ELF-1 (cell line): ENCODE results near the gene SDK1.
"Not testable (repeated sequence)": the region's sequence is repeated elsewhere in the genome, so short reads cannot be mapped to it uniquely, and the experiment has no call there.

Experiments used
- DNase-seq: peaks from one replicate; pipeline ENCODE4 v3.0.0-alpha.2; 2016; ENCODE audit warnings: low read depth, low spot score

The SDK1 gene

DNA sequence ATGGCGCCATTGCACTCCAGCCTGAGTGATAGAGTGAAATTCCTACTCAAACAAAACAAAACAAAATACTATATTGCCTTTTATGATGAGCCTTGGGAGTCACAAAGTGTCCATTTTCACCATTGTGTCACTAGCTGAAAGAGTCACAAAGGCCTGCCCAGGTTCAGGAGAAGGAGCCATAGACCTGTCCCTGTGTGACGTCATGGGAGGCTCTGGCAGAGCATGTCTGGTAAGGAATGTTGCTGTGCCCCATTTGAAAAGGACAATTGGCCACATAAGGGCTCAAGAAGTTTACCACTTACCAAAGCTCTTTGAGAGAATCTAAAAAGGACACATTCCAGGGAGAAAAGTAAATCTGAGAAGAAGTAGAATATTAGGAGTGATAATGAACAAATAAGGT lies 367.7 kb downstream of the SDK1 start:
- DNase-seq: no peak

GRCh38 chr7:3670898-3671297 lies 369.8 kb downstream of the SDK1 start:
- no peak for DNase-seq

DNA sequence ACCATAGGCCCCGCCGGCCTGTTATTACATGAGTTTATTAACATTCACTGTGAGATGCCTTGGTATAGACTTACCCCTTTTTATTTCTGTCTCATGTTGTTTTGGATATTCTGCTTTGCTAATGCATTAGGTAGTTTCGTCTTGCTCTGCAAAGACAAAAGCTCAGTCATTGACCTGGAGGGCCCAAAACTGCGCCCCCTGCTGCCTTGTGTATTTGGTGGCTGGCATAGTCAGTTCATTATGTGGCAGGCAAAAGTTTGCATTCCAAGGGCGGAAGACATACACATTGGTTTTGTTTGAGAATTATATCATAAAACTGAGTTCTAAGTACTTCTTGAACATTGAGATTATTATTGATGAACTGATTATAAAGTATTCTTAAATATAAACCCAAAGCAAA lies 372.5 kb downstream of the SDK1 start:
- peak; percentile 54 for DNase-seq

DNA sequence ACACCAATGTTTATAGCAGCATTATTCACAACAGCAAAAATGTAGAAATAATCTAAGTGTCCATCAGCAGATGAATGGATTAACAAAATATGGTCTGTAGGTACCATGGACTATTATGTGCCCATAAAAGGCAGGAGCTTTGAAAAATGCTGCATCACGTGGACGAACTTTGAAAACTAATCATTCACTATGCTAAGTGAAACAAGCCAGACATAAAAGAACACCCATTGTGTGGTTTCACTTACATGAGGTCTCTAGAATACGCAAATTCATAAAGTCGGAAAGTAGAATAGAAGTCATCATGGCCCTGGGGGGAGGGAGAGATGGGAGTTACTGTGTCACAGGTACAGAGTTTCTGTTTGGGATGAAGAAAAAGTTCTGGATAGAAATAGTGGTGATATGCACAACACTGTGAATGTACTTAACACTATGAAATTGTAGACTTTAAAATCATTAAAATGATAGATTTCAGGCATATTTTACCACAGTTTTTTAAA lies 377.3 kb downstream of the SDK1 start:
- DNase-seq: no peak

GRCh38 chr7:3682028-3682710 lies 381.1 kb downstream of the SDK1 start:
- no peak for DNase-seq

- peak; percentile 13 for DNase-seq
Measured at GRCh38 chr7:3683546-3684539, 382.8 kb downstream of the SDK1 start.

DNA sequence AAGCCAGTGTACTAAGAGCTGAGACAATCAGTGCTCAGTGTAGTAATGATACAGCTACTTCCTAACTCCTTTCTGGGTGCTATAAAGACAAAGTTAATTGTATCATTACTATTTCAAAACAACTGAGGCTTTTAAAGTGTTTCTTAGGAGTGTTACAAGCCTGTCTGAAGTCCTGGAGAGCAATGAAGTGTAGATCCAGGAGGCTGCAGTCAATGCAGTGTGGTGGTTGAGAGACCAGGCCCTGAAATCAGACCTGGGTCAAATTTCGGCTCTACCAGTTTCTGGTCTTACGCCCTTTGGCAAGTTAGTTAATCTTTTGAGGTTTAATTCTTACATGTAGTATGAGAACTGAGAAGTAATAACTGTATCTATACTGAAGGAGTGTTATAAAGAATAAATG lies 387.0 kb downstream of the SDK1 start:
- DNase-seq: no peak

DNA sequence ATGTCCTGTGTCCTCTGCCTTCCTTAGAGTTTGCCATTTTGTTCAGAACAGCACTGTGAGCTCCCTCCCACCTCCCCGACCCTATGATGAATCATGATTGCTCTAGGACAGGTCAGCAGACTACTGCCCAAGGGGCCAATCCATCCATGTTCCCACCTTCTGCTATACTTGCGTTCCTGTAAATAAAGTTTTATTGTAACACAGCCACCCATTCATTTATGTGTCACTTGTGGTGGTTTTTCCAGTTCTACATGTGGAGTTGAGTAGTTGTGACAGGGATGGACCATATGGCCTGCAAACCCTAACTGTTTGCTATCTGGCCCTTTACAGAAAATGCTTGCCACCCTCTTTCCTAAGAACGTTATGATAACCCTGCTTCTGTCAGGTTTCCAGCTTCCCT lies 387.8 kb downstream of the SDK1 start:
- DNase-seq: no peak

DNA sequence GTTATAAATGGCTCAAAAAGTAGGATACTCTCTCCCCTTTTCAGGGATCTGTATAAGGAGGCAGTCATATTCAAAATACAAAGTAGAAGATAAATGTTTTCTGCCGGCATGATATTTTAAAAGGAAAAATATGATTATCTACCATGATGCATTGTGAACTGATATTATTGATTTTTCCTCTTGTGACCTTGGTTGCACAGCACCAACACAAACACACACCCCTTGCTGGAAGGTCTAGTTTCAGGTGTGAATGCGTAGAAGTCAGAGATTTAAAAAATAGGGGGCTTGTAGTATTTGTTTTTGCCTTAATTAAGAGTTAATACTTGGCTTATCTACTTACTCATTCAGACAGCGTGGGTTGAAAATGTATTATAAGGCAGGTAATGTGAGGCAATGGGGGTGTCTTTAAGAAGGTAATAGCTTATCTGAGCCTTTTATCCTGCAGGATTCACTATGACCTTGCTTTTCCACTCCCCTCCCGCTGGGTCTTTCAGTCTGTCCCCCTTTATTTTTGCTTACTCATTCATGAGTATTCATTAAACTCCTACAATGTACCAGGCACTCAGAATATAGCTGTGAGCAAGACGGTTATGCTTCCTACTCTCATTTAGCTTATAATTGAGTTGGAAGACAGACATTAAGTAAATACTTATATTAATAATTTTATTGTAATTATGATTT lies 390.6 kb downstream of the SDK1 start:
- DNase-seq: no peak

- DNase-seq: no peak
Measured at GRCh38 chr7:3695602-3696001, 394.6 kb downstream of the SDK1 start.

DNA sequence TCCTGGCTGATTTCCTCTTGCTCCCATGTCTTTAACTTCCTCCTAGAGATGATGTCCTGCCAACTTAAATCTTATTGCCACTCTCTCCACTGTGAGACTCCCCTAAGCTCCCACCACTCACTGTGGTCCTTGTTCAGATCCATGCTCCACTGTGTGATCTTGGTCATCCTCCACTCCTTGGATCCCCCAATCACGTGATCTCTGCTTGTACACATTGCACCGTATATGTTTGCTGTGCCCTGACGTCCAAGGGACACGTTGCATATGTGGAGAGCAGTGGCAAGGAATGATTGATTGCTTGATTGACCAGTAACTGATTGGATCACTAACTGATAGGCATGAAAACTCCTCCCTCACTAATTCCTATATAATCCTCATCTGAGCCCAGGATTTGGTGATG lies 395.1 kb downstream of the SDK1 start:
- no peak for DNase-seq

DNA sequence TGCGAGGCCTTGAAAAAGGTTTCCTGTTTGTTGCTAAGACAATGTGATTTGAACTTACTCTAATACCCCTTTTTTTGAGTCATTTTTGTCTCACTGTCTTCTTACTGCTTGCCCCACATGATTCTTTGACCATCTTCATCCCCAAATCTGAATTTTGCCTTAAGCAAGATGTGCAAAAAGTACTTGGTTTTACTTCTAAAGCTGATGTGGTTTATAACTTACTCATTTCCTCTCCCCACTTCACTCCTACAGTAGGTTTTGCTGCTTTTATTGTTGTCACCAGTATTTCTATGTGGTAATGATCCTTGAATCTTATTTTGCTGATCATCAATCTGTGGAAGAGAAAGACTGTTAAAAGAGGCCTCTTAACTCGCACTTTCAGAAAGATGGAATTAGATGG lies 396.4 kb downstream of the SDK1 start:
- no peak for DNase-seq

DNA sequence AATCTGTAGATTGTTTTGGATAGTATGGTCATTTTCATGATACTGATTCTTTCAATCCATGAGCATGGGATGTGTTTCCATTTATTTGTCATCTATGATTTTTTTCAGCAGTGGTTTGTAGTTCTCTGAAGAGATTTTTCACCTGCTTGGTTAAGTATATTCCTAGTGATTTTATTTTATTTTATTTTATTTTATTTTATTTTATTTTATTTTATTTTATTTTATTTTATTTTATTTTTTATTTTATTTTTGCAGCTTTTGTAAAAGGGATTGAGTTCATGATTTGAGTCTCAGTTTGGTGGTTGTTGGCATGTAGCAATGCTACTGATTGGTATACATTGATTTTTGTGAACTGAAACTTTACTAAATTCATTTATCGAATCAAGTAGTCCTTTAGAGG lies 404.2 kb downstream of the SDK1 start:
- no peak for DNase-seq

GRCh38 chr7:3706091-3706490 lies 405.0 kb downstream of the SDK1 start:
- not testable (repeated sequence) for DNase-seq

DNA sequence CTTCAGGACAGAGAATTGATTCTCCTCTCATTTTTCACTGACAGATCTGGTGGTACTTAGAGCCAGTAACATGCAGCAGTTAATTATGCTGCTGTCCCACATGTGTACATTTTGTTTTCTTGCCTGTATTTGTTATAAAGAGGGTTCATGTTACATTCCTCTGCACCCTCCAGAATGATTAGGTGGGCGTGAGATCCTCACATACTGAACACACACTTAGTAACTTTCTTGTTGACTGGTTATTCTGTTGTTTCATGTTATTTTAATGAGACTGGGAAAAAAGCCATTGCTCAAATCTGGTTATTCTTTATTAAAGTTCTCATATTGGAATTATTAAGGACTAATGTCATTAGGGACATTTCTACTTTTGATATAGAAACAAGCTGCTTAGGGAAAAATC lies 409.1 kb downstream of the SDK1 start:
- DNase-seq: no peak

DNA sequence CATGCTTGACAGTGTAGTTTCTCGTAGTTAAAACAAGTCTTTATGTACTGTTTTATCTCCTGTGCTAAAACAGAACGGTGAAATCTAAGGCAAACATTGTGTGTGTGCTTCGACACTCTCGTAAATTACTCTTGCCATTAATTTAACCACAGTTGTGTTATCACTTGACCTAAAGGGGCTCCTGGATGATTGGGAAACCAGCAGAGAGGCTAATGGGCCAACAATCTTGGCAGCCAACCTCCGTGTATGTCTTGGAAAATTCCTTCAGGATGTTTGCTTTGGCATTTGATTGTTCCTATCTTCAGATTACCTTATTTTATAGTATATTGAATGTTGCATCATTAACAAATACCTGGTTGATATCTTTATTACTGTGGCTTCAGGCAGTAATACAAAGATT lies 409.5 kb downstream of the SDK1 start:
- no peak for DNase-seq

DNA sequence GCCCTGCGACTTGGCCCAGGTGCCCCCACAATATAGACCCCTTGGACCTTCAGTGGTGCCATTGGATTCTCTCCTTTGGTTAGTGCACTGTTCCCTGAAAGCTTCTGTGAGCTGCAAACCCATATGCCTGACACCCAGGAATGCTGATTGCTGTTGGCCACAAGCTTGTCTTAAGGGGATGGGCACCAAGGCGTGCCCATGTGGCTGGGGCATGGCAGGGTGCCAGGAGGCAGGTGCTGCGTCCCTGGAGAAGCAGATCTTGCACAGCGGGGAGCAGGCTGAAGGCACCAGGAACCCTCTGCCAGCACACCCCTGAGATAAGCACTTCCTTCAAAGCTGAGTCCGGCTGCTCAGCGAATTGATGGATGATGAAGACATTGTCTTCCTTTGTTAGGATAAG lies 411.8 kb downstream of the SDK1 start:
- DNase-seq: peak; percentile 16

GRCh38 chr7:3721422-3721821 lies 420.4 kb downstream of the SDK1 start:
- no peak for DNase-seq

DNA sequence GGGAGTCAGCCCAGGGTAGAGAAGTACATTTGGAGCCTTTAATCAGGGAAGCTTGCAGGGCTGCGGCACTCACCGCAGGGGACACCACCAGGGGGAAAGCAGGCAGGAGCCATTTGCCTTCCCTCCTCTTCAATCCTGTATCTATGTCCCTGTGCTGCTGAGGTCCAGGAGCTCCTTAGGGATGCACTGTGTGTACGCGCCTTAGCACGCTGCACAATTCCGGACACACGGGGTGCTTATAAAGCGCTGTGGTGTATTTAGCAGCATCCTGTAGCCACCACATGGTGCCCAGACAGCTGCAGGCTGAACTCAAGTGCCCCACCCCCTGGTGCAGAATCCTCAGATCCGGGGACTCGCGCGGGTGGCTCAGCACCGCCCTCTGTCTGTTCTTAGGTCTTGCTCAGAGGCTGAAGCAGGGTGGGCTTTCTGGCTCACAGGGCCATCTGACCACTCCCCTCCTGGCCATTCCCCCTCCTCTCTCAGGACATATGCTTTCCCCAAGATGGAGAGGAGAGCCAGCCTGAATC lies 421.4 kb downstream of the SDK1 start:
- DNase-seq: peak; percentile 93

DNA sequence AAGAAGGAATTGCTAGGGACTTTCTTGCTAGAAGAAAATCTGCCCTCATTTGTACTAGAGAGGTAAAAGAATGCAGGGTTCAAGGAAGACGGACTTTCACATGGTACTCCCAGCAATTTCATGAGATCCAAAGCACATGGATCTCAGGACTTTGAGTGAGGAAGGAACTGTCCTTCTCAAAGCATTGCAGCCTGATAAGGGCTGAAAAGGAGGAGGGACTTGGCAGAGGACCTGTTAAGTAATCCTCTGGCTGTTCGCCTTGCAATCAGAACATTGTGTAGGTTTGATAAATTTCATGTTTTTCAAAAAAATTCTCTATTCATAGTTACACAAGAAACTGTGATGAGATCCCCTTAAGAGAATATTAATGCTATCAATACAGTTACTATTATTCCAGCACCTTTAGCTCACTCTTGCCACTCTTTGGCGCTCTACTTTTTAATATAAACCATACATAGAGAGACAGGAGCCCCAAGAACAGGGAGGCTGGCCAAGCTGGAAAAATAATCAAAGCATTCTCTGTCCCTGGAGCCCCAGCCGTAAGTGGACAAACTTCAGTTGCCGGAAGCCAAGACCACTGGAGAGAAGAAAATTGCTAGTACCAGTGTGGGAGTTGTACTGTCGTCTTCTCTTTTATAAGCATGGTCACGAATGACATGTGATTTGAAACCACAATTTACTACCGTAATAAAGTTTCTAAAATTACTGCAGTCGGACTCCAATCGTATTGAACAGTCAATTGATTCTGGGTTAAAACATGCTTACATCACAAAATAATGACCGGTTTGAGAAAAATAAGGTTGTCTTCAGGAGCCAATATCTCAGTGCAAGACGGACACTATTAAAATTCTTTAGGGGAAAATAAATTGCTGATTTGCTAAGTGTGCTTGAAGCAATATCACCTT lies 424.4 kb downstream of the SDK1 start:
- DNase-seq: no peak

- no peak for DNase-seq
Measured at GRCh38 chr7:3730276-3730675, 429.2 kb downstream of the SDK1 start.
